Stimulated activated naive CD4-positive, alpha-beta T cell treated with Interleukin-2 at 50 U/mL for 16 hours (primary cell): ENCODE measurements around the gene LAMA3.
"Not testable (repeated sequence)": the region's sequence is repeated elsewhere in the genome, so short reads cannot be mapped to it uniquely, and the experiment has no call there.

Experiments
- DNase-seq: peaks from one replicate; lab custom pipeline; 2025; lab: John Stamatoyannopoulos, UW

LAMA3 gene

GRCh38 chr18:23732439-23732838 lies 43.2 kb downstream of the LAMA3 start:
- no peak for DNase-seq

DNA sequence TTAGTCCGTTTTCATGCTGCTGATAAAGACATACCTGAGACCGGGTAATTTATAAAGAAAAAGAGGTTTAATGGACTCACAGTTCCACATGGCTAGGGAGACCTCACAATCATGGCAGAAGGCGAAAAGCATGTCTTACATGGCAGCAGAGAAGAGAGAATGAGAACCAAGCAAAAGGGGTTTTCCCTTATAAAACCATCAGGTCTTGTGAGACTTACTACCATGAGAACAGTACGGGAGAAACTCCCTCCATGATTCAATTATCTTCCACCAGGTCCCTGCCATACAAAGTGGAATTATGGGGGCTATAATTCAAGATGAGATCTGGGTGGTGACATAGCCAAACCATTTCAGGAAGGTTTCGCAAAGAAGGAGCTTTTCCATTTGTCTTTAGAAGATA lies 44.0 kb downstream of the LAMA3 start:
- DNase-seq: not testable (repeated sequence)

DNA sequence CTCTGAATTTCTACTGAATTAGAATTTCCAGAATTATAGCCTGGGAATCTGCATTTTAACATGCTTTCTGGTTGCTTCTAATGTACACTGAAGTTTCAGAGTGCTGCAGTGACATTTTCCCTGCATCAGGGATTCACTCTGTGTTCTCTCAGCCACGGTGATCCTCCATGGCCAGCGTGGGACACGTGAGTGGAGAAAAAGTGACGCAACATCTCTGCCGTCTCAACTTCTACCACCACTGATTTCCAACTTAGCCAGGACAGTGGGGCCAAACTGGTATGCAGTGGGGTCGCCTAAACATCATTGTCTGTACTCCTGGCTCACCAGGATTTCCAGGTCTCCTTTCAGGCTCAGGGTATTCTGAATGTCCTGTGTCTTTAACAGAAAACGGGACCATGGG lies 44.6 kb downstream of the LAMA3 start:
- DNase-seq: no peak

- no peak for DNase-seq
These were observed 45.8 kb downstream of the LAMA3 start for GRCh38 chr18:23735021-23735464.

DNA sequence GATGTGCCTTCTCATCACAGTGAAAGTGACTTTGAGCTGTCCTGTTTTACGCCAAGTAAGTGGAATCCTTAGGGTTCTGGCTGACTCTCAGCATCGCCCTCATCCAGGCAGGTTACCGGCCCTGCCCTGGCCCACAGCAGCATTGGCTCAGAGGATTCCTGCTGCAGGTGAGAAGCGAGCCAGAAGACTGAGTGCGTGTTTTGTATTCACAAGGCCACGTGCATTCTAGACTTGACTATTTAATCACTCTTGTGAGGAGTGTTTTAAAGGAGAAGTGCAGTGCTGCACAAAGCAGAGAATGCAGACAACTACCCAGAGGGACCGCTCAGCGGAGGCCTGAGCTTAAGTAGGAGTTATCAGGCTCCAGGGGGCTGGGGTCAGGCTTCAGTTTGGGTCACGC lies 48.3 kb downstream of the LAMA3 start:
- DNase-seq: no peak

- DNase-seq: no peak
These were observed 48.9 kb downstream of the LAMA3 start for GRCh38 chr18:23738151-23738550.

GRCh38 chr18:23738575-23738974 lies 49.3 kb downstream of the LAMA3 start:
- no peak for DNase-seq

DNA sequence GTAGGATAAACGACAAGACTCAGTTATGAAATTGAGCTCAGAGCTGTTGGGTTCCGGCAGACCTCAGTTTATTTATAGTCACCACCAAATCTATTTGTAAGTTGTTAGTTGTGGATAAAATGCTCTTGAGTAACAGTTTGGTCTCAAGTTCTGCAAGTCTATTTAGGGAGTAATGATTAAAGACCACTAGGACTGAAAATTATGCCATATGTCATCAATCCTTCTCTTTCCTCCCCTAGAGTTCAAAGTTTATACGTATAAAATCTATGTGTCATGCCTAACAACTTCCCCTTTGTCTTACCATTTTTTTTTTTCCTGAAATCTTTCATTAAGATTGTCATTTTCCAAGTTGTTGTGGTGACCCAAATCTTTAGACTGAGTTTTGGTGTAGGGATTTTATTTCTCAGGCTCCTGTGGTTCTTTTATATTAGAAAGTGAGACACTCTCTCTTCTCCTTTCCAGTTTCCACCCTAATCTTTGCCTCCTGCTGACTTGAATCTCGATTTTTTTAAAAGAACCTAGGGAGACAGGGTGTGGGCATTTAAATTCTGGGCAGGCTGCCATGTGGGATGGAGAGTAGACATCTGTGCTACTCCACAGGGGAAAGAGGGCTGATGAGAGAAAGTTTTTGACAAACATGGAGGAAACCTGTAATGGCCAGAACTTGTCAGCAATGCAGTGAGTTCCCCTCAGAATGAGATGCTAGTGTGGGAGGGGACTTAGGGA lies 51.0 kb downstream of the LAMA3 start:
- no peak for DNase-seq

GRCh38 chr18:23741967-23742366 lies 52.7 kb downstream of the LAMA3 start:
- DNase-seq: not testable (repeated sequence)

DNA sequence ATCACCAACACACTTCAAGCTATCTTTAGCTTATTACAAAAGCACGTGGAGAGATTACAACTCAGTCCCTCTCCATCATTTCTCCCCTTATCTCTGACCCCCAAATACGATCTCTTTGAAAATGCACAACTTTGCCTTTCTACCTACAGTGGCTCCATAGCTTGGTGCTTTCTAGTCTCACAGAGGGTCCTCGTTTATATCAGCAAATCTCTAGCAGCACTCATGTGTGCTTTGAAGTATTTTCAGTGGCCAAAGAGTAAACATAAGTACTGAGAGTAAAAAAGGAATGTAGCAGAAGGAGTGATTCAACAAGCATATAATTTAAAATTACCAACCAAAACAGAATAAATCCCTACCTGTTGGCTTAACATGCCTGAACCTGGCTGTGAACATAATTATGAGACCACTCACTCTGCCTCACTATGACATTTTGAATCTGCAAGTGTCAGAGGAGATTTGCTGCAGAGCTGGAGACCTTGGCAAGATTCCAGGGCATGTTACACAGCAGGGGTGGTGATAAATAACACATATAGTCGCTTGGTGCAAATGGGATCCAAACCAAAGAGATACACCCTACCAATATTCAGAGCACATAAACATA lies 54.6 kb downstream of the LAMA3 start:
- DNase-seq: no peak

DNA sequence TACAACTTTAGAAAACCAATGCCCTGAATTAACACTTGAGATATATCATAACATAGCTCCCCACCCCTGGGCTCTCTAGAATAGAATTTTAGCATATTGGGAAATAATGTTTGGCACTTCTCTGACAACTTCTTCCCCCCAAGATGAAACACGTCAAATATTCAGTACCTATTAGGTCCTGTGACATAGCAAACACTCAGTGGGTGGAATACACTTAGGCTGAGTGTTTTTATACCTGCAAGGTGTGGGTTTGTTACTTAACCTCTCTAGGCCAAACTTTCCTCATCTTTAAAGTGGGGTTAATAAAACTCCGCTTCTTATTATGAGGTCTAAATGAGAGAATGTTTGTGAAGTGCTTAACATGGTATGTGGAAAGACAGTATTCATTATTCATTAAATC lies 56.1 kb downstream of the LAMA3 start:
- no peak for DNase-seq

GRCh38 chr18:23746851-23747250 lies 57.6 kb downstream of the LAMA3 start:
- DNase-seq: no peak

DNA sequence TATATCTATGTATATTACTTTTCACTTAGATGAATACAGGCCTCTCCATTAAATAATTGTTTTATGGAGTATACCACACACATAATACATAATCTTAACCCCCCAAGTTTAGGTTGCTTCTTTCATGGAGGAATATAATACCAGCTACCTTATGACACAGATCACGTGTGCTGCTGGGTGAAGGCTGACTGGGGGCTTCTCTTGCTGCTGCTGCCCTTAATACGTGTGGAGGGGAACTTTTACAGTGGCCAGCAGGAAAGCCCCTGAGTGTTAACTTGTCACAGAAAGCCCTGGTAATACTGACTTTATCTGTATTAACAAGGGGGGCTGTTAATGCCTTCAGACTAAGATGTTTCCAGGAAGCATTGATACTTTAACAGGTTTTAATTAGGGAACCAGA lies 63.1 kb downstream of the LAMA3 start:
- DNase-seq: no peak

DNA sequence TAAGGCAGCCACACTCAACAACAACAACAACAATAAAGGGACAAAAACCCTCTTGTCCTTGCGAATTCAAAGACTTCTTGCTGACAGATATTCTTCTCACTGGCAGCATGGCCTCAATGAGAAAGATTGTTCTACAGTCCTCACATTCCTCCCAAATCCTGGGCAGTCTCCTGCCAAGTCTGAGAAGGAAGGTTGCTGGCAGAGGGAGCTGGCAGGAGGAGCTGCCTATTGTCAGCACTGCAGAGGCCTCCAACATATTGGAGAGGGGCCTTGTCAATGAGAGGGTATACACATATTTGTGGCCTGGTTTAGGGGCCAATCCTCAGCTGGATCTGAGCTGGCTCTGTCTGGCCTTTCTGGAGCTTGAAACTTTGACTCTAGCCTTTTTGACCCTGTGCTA lies 63.5 kb downstream of the LAMA3 start:
- no peak for DNase-seq

DNA sequence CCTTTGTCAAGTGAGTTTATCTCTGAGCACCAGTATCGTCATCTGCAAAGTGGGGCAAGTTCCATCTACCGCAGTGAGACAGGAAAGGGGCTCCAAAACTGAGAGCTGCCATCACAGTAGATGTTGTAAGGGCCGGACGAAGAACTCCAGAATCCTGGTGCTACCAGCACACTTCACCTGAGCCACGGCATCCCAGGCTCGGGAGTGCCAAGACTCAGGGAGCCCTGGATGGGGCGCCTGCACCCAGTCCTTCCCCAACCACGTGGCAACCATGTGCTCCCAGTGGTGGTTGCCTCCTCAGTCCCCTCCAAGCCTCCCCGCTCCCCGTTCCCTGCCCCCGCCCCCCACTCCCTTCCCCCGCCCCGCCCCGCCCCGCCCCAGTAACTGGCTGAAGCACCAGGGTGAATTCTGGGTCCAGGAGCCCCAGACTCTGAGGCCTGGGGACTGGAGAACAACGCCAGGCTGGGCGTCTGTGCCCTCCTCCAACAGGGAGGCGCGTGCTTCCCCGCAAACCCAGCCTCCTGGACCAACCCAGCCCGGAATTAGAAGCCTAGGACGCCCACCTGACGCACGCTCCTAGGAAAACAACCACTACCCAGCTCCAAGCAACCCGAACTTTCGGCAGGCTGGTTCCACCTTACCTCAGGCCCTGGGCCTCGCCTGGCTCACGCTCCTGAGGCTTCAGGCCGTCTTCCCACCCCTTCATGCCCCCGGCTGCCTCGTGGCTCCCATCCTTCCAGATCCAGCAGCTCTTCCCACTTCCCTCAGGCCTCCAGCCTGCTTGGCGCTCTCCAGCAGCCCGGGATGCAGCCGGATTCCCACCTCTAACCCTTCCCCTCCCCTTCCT lies 67.6 kb downstream of the LAMA3 start:
- no peak for DNase-seq

- no peak for DNase-seq
These were observed 68.1 kb downstream of the LAMA3 start for GRCh38 chr18:23757437-23757733.

DNA sequence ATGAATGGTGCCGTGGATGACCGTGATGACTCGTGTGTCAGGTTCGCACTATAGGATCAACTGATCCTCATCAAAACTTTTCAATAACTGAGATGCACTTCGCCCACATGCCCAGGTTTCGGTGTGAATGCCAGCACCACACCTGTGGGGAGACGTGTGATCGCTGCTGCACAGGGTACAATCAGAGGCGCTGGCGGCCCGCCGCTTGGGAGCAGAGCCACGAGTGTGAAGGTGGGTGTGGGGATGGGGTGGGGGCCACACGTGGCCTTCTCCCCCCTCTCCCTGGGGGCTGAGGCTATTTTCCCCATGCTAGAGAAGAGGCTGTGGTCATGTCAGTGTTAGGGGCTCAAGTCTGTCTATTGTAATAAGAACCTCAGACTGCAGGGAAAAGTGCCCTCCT lies 69.0 kb downstream of the LAMA3 start:
- no peak for DNase-seq

DNA sequence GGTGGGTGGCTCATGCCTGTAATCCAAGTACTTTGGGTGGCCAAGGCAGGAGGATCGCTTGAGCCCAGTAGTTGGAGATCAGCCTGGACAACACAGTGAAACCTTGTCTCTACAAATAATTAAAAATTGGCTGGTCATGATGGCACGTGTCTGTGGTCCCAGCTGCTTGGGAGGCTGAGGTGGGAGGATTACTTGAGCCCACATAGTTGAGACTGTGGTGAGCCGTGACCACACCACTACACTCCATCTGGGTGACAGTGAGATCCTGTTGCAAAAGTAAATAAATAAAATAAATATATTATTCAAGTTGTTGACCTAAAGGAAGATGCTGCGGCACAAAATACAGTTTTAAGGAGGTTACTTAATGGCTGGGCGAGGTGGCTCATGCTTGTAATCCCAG lies 72.7 kb downstream of the LAMA3 start:
- no peak for DNase-seq

DNA sequence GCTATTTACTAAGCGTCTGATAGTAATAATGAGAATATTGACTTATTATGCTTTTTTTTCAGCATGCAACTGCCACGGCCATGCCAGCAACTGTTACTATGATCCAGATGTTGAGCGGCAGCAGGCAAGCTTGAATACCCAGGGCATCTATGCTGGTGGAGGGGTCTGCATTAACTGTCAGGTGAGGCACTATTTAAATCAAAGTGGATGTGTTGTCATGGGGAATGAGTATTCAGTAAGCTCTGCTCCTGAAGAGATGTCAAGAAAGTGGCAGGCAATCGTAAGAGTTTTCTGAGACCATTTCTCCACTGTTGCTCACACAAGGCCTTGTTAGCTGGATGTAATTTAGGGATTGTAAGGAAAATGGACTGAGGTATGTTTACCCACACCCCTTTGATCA lies 74.1 kb downstream of the LAMA3 start:
- DNase-seq: no peak

GRCh38 chr18:23765931-23766330 lies 76.7 kb downstream of the LAMA3 start:
- no peak for DNase-seq

DNA sequence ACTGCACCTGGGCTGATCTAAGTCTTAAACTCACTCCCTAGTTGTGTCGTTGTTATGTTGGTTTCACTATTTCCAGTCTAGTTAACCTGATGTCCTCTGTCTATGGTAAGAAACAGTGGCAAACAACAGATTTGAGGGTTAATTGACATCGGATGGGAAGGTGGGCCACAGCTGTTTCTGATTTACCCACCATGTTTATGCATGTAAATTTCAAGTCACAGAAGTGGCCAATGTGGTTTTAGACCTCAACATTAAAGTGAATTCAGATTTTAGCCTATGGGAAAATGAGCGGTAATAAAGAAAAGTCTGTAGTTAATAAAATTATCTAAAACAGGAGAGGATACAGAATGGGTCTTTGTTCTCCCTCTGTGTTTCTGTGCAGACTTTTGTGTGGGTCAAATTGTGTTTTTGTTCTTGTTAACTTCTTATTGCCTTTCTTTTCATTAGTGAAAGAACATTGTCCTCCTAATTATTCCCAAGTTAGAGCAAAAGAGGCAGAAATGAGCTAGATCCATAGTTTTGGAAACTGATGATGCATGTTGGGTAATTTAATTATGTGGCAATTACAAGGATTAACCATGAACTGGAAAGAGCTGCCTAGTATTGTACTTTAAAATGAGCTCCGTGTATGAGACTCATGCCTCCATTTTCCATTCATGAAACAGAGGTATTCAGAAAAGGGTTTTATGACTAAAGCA lies 83.2 kb downstream of the LAMA3 start:
- no peak for DNase-seq

DNA sequence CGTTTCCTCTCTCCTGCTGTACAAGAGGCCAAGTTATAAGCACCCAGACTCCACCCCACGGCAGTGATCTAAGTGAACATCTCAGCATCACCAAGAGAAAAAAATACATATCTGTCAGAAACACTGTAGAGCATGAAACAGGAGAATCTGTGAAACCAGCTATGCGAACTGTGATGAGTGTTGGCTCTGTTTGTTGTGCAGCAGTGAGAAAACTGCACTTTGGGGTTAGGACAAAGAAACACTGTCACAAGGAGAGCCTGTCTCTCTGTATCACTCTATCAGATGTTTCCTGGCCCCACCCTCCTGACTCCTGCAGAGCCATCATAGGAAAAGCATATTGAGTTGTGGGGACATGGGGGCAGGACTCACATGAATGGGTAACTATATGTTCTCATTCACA lies 87.1 kb downstream of the LAMA3 start:
- DNase-seq: no peak

DNA sequence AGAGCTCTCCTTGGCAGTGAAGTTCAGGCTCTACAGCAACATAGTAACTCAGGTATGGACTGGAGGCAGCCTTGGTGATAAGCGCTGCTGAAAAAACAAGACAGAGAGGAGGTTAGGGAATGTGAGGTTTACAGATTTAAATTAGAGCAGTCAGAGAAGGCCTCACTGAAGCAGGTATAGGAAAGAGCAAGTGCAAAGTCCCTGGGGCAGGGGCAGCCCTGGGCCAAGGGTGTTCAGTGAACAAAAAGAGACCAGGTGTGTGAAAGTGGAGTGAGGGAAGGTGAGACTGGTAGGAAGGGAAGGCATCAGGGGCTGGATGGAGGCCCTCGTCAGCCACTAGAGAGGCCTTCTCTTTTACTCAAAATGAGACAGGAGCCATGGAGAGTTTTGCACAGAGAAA lies 89.6 kb downstream of the LAMA3 start:
- no peak for DNase-seq
